Measurements from ENCODE around the gene SEC61B.
"Not testable (repeated sequence)": the region's sequence is repeated elsewhere in the genome, so short reads cannot be mapped to it uniquely, and the experiment has no call there.

The SEC61B gene

DNA sequence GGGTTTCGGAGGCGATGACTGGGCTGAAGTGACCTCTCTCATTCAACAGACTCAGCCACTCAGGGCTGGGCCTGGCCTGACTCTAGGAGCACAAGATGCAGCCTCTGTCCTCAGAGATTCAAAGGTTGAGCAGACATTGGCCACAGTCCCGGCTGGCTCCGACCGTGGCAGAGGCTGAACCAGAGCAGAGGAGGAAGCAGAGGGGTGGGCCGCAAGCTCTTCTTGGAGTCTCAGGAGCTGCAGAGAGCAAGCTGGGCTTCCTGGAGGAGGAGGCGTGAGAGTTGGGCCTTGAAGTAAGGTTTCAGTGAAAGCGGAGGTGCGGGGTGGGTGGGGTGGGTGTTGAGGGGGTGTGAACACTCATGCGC is 38.0 kb upstream of the SEC61B start:
- DNase-seq (ENCODE audit: low read depth in 1 of 2, low spot score in 1 of 2), result no peak
- TF ChIP-seq JUND (IDR thresholded peaks at IDR 0.05; ENCODE audit: low read depth), result no peak
- in situ Hi-C loops (cut with HindIII; ENCODE audit: low pct_unique_long_range_greater_than_20kb, low sequenced_read_pairs), result no loop called here

DNA sequence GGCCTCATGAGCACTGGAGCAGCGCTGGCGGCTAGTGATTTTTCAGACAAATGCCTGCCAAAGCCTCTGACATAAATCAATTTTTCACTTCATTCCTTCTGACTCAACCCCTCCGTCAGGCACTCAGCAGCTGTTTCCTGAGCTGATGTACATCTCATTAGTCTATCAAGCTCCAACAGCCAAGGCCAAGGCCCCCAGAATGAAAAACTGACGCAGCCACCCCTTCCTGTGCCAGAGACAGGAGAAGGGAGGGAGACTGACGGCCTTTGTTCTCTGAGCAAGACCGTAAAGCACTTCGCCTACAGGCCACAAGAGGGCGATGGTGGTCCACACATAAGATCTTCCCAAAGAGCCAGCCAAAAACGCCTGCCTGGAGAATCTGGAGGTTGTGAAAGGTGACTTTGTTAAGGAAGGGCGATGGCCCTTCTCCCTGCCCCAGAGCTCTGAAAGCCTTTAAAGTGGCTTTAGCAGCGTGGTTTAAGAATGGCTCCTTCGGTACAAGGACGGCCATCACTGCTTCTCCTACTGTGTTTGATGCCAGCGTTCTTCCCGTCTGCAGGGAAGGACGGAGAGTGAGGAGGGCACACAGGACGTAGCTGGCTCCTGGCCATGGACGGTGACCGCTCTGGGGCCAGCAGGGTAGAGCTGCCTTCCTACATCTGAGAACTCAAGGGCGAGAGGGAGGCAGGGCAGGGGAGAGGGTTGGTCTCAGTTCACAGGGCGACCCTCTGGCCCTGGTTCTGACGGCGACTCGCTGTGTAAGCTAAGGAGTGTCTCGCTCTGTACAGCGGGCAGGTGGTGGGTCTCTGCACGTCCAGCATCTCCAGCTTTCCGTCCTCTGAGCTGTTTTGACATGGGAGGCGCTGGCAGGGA is 37.4 kb upstream of the SEC61B start:
- no peak for TF ChIP-seq JUND (IDR thresholded peaks at IDR 0.05; ENCODE audit: low read depth)
- DNase-seq (ENCODE audit: low read depth in 1 of 2, low spot score in 1 of 2), result peak; percentile 55 to 82
- in situ Hi-C loops (cut with HindIII; ENCODE audit: low pct_unique_long_range_greater_than_20kb, low sequenced_read_pairs), result no loop called here

DNA sequence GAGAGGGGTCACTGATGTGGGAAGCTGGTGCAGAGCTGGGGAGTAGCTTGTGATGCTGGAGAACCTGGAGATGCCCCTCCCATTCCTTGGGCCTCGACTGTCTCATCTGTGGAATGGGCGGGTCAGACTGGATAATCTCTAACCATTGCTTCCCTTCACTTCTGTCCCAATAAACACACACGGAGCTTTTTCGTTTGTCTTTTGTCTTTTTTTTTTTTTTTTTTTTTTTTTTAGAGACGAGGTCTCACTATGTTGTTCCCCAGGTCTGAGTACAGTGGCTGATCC is 36.8 kb upstream of the SEC61B start:
- DNase-seq (ENCODE audit: low read depth in 1 of 2, low spot score in 1 of 2), result no peak
- no peak for TF ChIP-seq JUND (IDR thresholded peaks at IDR 0.05; ENCODE audit: low read depth)
- in situ Hi-C loops (cut with HindIII; ENCODE audit: low pct_unique_long_range_greater_than_20kb, low sequenced_read_pairs), result no loop called here

DNA sequence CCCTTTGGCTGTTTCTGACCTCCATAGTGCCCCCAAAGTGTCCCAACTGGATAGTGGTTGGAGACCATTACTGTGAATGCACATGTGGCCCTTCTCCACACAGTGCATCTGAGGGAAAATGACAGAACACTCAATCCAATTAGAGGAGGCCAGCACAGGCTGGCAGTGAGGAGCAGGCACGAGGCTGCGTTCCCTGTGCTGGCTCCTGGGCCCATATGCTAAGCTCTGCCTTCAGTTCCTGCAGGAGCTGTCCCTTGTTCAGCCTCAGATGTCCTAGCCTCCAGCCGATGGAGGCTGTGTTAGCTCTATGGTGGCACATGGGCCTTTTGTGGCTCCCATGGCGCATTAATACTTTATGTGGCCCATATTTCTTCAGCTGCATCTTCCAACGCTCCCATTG is 36.1 kb upstream of the SEC61B start:
- no peak for DNase-seq (ENCODE audit: low read depth in 1 of 2, low spot score in 1 of 2)
- in situ Hi-C loops (cut with HindIII; ENCODE audit: low pct_unique_long_range_greater_than_20kb, low sequenced_read_pairs), result no loop called here
- TF ChIP-seq JUND (IDR thresholded peaks at IDR 0.05; ENCODE audit: low read depth), result no peak

DNA sequence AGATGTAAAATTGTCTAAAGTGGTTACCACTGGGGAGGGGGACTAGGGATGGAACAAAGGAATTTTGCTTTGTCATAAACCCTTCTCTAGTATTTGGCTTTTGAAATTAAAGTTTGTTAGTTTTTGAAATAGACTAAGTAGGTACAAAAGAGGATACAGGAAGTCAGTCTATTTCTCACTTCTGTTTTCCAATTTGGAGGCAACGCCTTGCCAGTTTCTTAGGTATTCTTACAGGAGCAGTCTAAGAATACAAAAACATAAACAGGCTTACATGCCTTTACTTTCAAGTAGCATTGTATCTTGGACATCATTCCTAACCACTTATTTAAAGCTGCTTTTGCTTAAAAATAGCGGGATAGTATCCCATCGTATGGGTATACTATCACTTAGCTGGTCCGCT is 34.8 kb upstream of the SEC61B start:
- TF ChIP-seq JUND (IDR thresholded peaks at IDR 0.05; ENCODE audit: low read depth), result no peak
- DNase-seq (ENCODE audit: low read depth in 1 of 2, low spot score in 1 of 2), result no peak
- in situ Hi-C loops (cut with HindIII; ENCODE audit: low pct_unique_long_range_greater_than_20kb, low sequenced_read_pairs), result no loop called here

DNA sequence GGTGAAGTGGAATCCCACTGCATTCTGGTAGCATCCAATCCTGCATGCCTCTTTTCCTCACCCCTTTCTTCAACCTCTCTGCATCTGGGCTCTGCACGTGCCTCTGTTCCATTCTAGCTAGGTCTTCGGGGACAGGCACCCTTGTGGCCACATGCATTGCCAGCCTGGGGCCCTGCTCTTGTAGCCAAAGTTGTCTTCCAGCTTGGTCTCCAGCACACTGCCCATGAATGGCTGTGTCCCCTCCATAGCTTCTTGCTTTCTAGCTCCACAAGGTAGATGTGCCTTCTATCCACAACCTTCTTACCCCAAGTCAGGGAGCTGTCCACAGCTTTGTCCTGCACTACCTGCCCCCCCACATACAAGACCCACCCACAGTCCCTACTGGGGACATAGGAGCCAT is 32.9 kb upstream of the SEC61B start:
- in situ Hi-C loops (cut with HindIII; ENCODE audit: low pct_unique_long_range_greater_than_20kb, low sequenced_read_pairs), result no loop called here
- DNase-seq (ENCODE audit: low read depth in 1 of 2, low spot score in 1 of 2), result no peak
- no peak for TF ChIP-seq JUND (IDR thresholded peaks at IDR 0.05; ENCODE audit: low read depth)

DNA sequence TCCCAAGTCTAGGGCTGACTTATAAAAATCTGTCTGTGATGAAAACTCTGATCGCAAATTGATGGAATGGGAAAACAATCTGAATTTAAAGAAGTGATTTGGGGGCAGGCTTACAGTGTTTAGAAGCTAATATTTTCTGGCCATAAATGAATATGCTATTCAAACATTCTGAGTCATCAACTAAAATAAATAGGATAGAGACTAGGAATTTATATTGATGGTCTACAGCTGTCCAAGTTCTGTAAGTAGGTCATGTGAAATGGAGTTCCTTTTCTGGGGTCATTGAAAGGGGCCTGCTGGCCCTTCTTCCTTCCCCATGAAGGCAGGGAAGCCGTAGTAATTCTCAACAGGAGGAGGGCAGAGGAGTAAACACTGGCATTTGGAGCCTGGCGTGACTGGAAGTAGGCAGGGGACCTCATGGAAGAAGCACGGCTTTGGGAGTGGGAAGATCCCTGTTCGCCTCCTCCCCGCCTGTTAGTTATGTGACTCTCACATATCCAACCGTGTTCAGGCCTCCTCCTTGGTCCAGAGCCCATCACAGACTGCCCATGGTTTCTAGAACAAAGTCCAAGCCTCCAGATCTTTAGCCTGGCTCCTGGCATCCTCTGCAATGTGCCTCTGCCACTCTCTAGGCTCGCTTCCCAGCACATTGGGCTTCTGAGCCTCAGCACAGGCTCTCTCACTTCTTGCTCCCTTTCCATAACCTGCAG is 32.0 kb upstream of the SEC61B start:
- DNase-seq (ENCODE audit: low read depth in 1 of 2, low spot score in 1 of 2), result no peak
- no peak for TF ChIP-seq JUND (IDR thresholded peaks at IDR 0.05; ENCODE audit: low read depth)
- in situ Hi-C loops (cut with HindIII; ENCODE audit: low pct_unique_long_range_greater_than_20kb, low sequenced_read_pairs), result no loop called here

DNA sequence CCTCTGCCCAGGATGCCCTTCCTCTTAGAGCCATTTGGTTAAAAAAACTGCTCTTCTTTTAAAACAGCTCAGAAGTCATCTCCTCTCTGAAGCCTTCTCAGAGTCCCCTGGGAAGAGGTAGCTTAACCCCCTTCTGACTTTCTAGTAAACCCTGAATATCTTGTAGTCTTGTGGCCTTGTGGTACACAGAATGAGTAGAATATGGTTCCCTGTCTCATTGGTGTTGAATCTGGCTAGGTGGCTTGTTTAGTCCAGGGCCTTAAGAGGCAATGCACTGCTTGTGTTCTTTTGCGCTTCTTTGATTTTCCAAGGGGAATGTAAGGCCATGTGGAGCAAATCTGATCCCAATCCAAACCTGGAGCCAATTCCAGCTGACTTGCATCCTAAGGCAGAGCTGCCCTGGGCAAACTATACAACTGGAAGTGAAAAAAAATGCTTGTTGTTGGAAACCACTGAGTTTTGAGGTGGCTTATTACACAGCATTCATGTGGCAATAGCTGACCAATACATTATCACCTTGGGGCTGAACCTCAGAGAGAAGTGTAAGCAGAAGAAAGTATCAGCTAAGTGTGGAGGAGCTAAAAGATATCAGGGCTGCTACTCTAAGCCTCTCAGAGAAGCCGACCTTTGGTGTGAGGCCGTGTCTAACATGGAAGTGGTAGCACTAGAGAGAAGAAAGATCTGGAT is 31.3 kb upstream of the SEC61B start:
- no peak for DNase-seq (ENCODE audit: low read depth in 1 of 2, low spot score in 1 of 2)
- TF ChIP-seq JUND (IDR thresholded peaks at IDR 0.05; ENCODE audit: low read depth), result no peak
- in situ Hi-C loops (cut with HindIII; ENCODE audit: low pct_unique_long_range_greater_than_20kb, low sequenced_read_pairs), result no loop called here

DNA sequence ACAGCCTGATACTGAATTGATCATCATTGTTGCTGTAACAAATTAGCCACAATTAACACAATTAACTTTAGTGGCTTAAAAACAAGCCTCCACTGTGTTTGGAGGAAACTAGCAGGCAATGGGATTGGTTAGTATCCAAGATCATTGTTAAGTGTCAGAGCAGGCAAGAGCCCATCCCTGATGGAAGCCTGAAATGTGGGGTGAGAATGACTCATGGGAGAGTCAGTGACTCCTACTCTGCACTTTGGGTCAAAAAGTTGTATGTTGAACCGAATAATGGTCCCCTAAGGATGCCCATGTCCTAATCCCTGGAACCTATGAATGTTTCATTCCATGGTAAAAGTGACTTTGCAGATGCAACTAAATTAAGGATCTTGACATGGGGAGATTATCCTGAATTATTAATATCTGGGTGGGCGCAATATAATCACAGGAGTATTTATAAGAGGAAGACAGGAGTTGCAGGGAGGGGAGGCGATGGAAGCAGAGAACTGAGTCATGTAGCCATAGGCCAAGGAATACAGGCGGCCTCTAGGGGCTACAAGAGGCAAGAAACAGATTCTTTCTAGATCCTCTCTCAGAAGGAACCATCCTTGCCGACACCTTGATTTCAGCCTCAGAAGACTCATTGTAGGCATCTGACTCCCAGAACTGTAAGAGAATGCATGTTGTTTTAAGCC is 29.2 kb upstream of the SEC61B start:
- DNase-seq (ENCODE audit: low read depth in 1 of 2, low spot score in 1 of 2), result no peak
- TF ChIP-seq JUND (IDR thresholded peaks at IDR 0.05; ENCODE audit: low read depth), result no peak
- in situ Hi-C loops (cut with HindIII; ENCODE audit: low pct_unique_long_range_greater_than_20kb, low sequenced_read_pairs), result no loop called here

DNA sequence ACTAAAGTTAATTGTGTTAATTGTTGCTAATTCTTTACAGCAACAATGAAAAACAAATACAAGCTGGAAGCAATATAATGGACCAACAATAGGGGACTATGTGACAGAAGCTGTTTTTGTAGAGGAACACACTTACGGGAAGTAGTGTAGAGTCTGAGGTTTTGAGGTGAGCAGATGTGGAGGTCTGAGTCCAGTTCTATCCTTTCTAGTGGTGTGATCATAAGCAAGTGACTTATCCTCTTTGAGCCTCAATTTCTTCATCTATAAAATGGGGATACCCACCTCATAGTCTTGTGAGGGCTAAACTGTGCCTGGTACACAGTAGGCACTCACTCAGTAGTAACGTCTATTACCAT is 28.6 kb upstream of the SEC61B start:
- in situ Hi-C loops (cut with HindIII; ENCODE audit: low pct_unique_long_range_greater_than_20kb, low sequenced_read_pairs), result no loop called here

DNA sequence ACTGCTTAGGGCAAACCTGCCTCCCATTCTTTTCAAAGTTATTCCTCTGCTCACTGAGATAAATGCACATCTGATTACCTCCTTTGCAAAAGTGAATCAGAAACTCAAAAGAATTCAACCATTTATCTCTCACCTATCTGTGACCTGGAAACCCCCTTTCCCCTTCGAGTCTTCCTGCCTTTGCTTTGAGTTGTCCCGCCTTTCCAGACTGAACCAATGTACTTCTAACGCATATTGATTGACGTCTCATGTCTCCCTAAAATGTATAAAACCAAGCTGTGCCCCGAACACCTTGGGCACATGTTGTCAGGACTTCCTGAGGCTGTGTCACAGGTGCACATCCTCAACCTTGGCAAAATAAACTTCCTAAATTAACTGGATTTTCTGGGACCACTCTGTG is 25.6 kb upstream of the SEC61B start:
- DNase-seq (ENCODE audit: low read depth in 1 of 2, low spot score in 1 of 2); in situ Hi-C loops (cut with HindIII; ENCODE audit: low pct_unique_long_range_greater_than_20kb, low sequenced_read_pairs): not testable (repeated sequence)

More for the DNA sequence above, 28.6 kb upstream of the SEC61B start:
- DNase-seq (ENCODE audit: low read depth in 1 of 2, low spot score in 1 of 2), result no peak
- TF ChIP-seq JUND (IDR thresholded peaks at IDR 0.05; ENCODE audit: low read depth), result no peak

DNA sequence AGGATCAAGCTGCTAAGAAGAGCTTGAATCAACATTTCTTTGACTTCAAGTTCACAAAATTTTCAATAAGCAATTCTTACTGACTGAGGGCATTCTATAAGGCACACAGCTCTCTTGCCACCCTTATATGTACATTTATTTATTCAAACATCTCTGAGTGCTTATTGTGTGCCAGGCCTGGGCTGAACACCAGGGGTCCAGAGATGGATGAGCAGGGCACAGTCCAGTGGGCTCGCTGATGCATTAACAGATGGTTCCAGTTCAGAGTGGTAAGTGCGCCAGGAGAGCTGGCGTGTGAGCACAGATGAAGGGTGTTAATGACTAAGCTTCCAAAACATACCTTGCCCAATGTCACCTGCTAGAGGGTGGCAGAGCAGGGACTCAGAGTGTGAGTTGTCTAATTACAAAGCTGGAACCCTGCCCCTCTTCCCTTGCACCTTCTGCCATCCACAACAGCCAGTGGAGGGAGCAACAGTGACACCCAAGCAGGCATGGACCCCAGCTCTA is 24.9 kb upstream of the SEC61B start:
- in situ Hi-C loops (cut with HindIII; ENCODE audit: low pct_unique_long_range_greater_than_20kb, low sequenced_read_pairs), result no loop called here
- DNase-seq (ENCODE audit: low read depth in 1 of 2, low spot score in 1 of 2), result no peak
- TF ChIP-seq JUND (IDR thresholded peaks at IDR 0.05; ENCODE audit: low read depth), result no peak
